ENCODE results near the gene EEF1AKMT1.
A peak's percentile ranks its signal among the peaks of the same experiment; 100 is the strongest.

EEF1AKMT1 gene

GRCh38 chr13:20719783-20720182 lies 54.0 kb downstream of the EEF1AKMT1 start:
- no peak for DNase-seq (ENCODE audit: low read depth in 2 of 2, low spot score in 1 of 2)

GRCh38 chr13:20718958-20719566 lies 54.7 kb downstream of the EEF1AKMT1 start:
- no peak for DNase-seq (ENCODE audit: low read depth in 2 of 2, low spot score in 1 of 2)

GRCh38 chr13:20717581-20718542 lies 55.9 kb downstream of the EEF1AKMT1 start:
- DNase-seq (ENCODE audit: low read depth in 2 of 2, low spot score in 1 of 2): no peak

GRCh38 chr13:20716951-20717350 lies 56.8 kb downstream of the EEF1AKMT1 start:
- DNase-seq (ENCODE audit: low read depth in 2 of 2, low spot score in 1 of 2): no peak

GRCh38 chr13:20715330-20715712 lies 58.4 kb downstream of the EEF1AKMT1 start:
- DNase-seq (ENCODE audit: low read depth in 2 of 2, low spot score in 1 of 2): no peak

GRCh38 chr13:20714563-20715329 lies 59.0 kb downstream of the EEF1AKMT1 start:
- DNase-seq (ENCODE audit: low read depth in 2 of 2, low spot score in 1 of 2): no peak

- DNase-seq (ENCODE audit: low read depth in 2 of 2, low spot score in 1 of 2): no peak
Observed at GRCh38 chr13:20714161-20714560, 59.6 kb downstream of the EEF1AKMT1 start.

GRCh38 chr13:20713751-20714150 lies 60.0 kb downstream of the EEF1AKMT1 start:
- DNase-seq (ENCODE audit: low read depth in 2 of 2, low spot score in 1 of 2): no peak

- DNase-seq (ENCODE audit: low read depth in 2 of 2, low spot score in 1 of 2): no peak
Observed at GRCh38 chr13:20713014-20713376, 60.8 kb downstream of the EEF1AKMT1 start.

GRCh38 chr13:20711301-20712044 lies 62.3 kb downstream of the EEF1AKMT1 start:
- DNase-seq (ENCODE audit: low read depth in 2 of 2, low spot score in 1 of 2): no peak

- no peak for DNase-seq (ENCODE audit: low read depth in 2 of 2, low spot score in 1 of 2)
Observed at GRCh38 chr13:20709782-20710181, 64.0 kb downstream of the EEF1AKMT1 start.

GRCh38 chr13:20709369-20709768 lies 64.4 kb downstream of the EEF1AKMT1 start:
- no peak for DNase-seq (ENCODE audit: low read depth in 2 of 2, low spot score in 1 of 2)

GRCh38 chr13:20708216-20708615 lies 65.5 kb downstream of the EEF1AKMT1 start:
- no peak for DNase-seq (ENCODE audit: low read depth in 2 of 2, low spot score in 1 of 2)

- no peak for DNase-seq (ENCODE audit: low read depth in 2 of 2, low spot score in 1 of 2)
Observed at GRCh38 chr13:20706661-20707060, 67.1 kb downstream of the EEF1AKMT1 start.

- no peak for DNase-seq (ENCODE audit: low read depth in 2 of 2, low spot score in 1 of 2)
Observed at GRCh38 chr13:20704459-20705069, 69.2 kb downstream of the EEF1AKMT1 start.

GRCh38 chr13:20703780-20704458 lies 69.8 kb downstream of the EEF1AKMT1 start:
- peak; percentile 36 to 60 for DNase-seq (ENCODE audit: low read depth in 2 of 2, low spot score in 1 of 2)

GRCh38 chr13:20702915-20703779 lies 70.6 kb downstream of the EEF1AKMT1 start, which contains the start of gene IL17D:
Gene IL17D, plus strand, starts transcription at chr13:20703699. Its CDS starts 303 bp downstream, at chr13:20704002.
- peak; percentile 10 to 11 for DNase-seq (ENCODE audit: low read depth in 2 of 2, low spot score in 1 of 2)

GRCh38 chr13:20702530-20702914 lies 71.2 kb downstream of the EEF1AKMT1 start:
- no peak for DNase-seq (ENCODE audit: low read depth in 2 of 2, low spot score in 1 of 2)

- no peak for DNase-seq (ENCODE audit: low read depth in 2 of 2, low spot score in 1 of 2)
Observed at GRCh38 chr13:20701461-20701860, 72.3 kb downstream of the EEF1AKMT1 start.
